Measurements from ENCODE around the gene AUH. TPM values are rescaled to one million over a fixed set of nuclear protein-coding genes. Genes with fewer than 3 reads are reported as not detected.

Gene AUH
- total and polyA plus RNA-seq, 10 of the 15 experiments (the other 5 are each of a cell fraction or from before 2014, with no cell fraction given), result 1.7 to 7.3 (median 4.6) TPM

GRCh38 chr9:91312717-91313325, 48.9 kb downstream of the AUH start (continued):
- TF ChIP-seq ZBTB11 (CRISPR knock-in tag; IDR thresholded peaks at IDR 0.05) (no peak), EP300 (IDR thresholded peaks at IDR 0.05; ENCODE audit: borderline replicate concordance in 1 of 2, control insufficient read depth in 1 of 2, low read depth in 2 of 2, low read length in 2 of 2) (no peak), RFX5 (IDR thresholded peaks at IDR 0.05; ENCODE audit: low read depth, low read length) (no peak), NFYB (IDR thresholded peaks at IDR 0.05; ENCODE audit: insufficient read depth, low read depth, low read length) (no peak), HCFC1 (IDR thresholded peaks at IDR 0.05; ENCODE audit: low read length) (no peak)
- TF ChIP-seq, protein P1, sequence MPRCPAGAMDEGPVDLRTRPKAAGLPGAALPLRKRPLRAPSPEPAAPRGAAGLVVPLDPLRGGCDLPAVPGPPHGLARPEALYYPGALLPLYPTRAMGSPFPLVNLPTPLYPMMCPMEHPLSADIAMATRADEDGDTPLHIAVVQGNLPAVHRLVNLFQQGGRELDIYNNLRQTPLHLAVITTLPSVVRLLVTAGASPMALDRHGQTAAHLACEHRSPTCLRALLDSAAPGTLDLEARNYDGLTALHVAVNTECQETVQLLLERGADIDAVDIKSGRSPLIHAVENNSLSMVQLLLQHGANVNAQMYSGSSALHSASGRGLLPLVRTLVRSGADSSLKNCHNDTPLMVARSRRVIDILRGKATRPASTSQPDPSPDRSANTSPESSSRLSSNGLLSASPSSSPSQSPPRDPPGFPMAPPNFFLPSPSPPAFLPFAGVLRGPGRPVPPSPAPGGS (IDR thresholded peaks at IDR 0.05; ENCODE audit: borderline replicate concordance, insufficient read depth, low read depth, low read length, poor library complexity, severe bottlenecking), result no peak

GRCh38 chr9:91310037-91310436, 51.7 kb downstream of the AUH start:
- Histone ChIP-seq H3K27ac (ENCODE audit: control insufficient read depth, insufficient read depth) (no peak overlapping the region), H3K4me1 (ENCODE audit: control insufficient read depth, insufficient read depth, low read length) (peaks cover 7% of the 10 kb centered on the region), H4K20me1 (ENCODE audit: control insufficient read depth, insufficient read depth) (no peaks in the 10 kb centered on the region), H3K4me3 (no peak overlapping the region), H3K9ac (ENCODE audit: control insufficient read depth, insufficient read depth, low read length) (no peak overlapping the region), H2AFZ (ENCODE audit: control insufficient read depth, low read depth, low read length) (no peak overlapping the region), H3K36me3 (ENCODE audit: control insufficient read depth in 2 of 2, insufficient read depth in 2 of 2, low read length in 1 of 2) (no peaks in the 10 kb centered on the region), H3K9me3 (replicated peaks; ENCODE audit: control insufficient read depth, insufficient read depth, low read length) (no peaks in the 10 kb centered on the region), H3K27me3 (replicated peaks in 1 of 2; ENCODE audit: control insufficient read depth in 2 of 2, insufficient read depth in 2 of 2, low read length in 1 of 2) (no peaks in the 10 kb centered on the region; a peak in 1 of 4 replicates), H3K4me2 (ENCODE audit: control insufficient read depth, insufficient read depth) (no peak overlapping the region), H3K79me2 (ENCODE audit: control insufficient read depth, insufficient read depth, low read length) (no peaks in the 10 kb centered on the region)
- RAD21 ChIA-PET (ENCODE audit: unreplicated experiment), result no interaction called here
- intact Hi-C loops (cut with micrococcal nuclease; ENCODE audit: unreplicated experiment), result no loop called here
- CTCF ChIA-PET, result no interaction called here
- no peak for FAIRE-seq
- in situ Hi-C loops (cut with MboI), result no loop called here
- POLR2A ChIA-PET, result no interaction called here
- WGBS (ENCODE audit: insufficient coverage, insufficient replicate concordance, low lambda C conversion rate, missing lambda C conversion rate), result 98% methylated on average over 2 of the region's 2 CpGs
- ATAC-seq, result no peak
- no TSS peak for BruUV-seq (replicated peaks)
- SMC1A ChIA-PET (ENCODE audit: uncharacterized antibody, unreplicated experiment), result no interaction called here
- no peak for DNase-seq (ENCODE audit: low read depth, low spot score)
- TF ChIP-seq ZBTB4 (CRISPR knock-in tag; IDR thresholded peaks at IDR 0.05) (no peak), EP300 (IDR thresholded peaks at IDR 0.05; ENCODE audit: borderline replicate concordance in 1 of 2, control insufficient read depth in 1 of 2, low read depth in 2 of 2, low read length in 2 of 2) (no peak), SUPT20H (IDR thresholded peaks at IDR 0.05; ENCODE audit: borderline replicate concordance, control insufficient read depth, low read depth, low read length) (no peak)
